K562 (cell line): Measurements from ENCODE around the gene PUS3. TPM values are rescaled to one million over a fixed set of nuclear protein-coding genes. Genes with fewer than 3 reads are reported as not detected.

Experiments used
- ATAC-seq: fragments of 200-7000 bp; cut with Tn5 transposase; 3 replicates; pipeline ENCODE4 v1.9.1; 2020; ENCODE audit warnings: moderate library complexity
- BruUV-seq: library from RNA; stranded (reverse); fragments of 400-500 nt; replicated peaks from 2 replicates; lab custom pipeline; 2021; lab: Mats Ljungman, UMichigan
- CTCF ChIA-PET: fragments of 300-600 bp; formaldehyde crosslinking; extraction: SDS; loops from one replicate; lab custom pipeline; 2021; ENCODE audit warnings: low intra/inter-chr PET ratio; lab: Yijun Ruan, JAX
- POLR2A ChIA-PET: fragments of 300-600, 350-650 bp; sonication (Branson Sonifier 250); formaldehyde crosslinking; extraction: SDS; loops from one replicate; lab custom pipeline; 2021; ENCODE audit warnings: antibody characterized with exemption, inconsistent platforms; lab: Yijun Ruan, JAX
- DNase-seq, 4 experiments: peaks; one replicate each; pipeline versions ENCODE4 v3.0.0 to v3.0.0-alpha.2; 2011 to 2018; ENCODE audit warnings: low spot score in 3 of 4, mixed read lengths in 3 of 4; ENCODE audit errors: extremely low read depth in 1 of 4
- FAIRE-seq: peaks from 2 replicates; lab custom pipeline; 2011; peaks lifted over from hg19 to GRCh38; lab: Jason Lieb, UNC
- H2AFZ ChIP-seq: 2 replicates; pipeline ENCODE4 v1.6.0; 2011; ENCODE audit warnings: low read depth, low read length, control low read depth, inconsistent platforms
- H3K27ac ChIP-seq: fragments of 200-600 bp; 3 replicates; pipeline ENCODE4 v1.8.0; 2011; ENCODE audit warnings: low read depth, mild to moderate bottlenecking, control low read depth, inconsistent platforms, low read length, moderate library complexity, mixed read lengths; ENCODE audit errors: extremely low read depth
- H3K27me3 ChIP-seq, 2 experiments: fragments of 300-600 bp in 1 of 2; 2 replicates in 1 of 2; 3 replicates in 1 of 2; pipeline versions ENCODE4 v1.6.0 to v1.8.0; 2011; ENCODE audit warnings: inconsistent platforms in 2 of 2, low read length in 2 of 2, mild to moderate bottlenecking in 1 of 2, mixed read lengths in 1 of 2, moderate library complexity in 1 of 2; ENCODE audit not compliant: control insufficient read depth in 2 of 2, insufficient read depth in 2 of 2
- H3K36me3 ChIP-seq: fragments of 300-600 bp; 3 replicates; pipeline ENCODE4 v1.8.0; 2011; ENCODE audit warnings: mild to moderate bottlenecking, low read length, inconsistent platforms; ENCODE audit not compliant: control insufficient read depth, insufficient read depth
- H3K4me1 ChIP-seq, 2 experiments: fragments of 200-600 bp in 1 of 2; replicated peaks in 1 of 2; 2 replicates in 1 of 2; 3 replicates in 1 of 2; pipeline versions ENCODE4 v1.5.1 to v1.8.0; 2011; ENCODE audit warnings: inconsistent platforms in 2 of 2, low read length in 2 of 2, mild to moderate bottlenecking in 1 of 2, mixed read lengths in 1 of 2, moderate library complexity in 1 of 2; ENCODE audit not compliant: control insufficient read depth in 2 of 2, insufficient read depth in 2 of 2
- H3K4me2 ChIP-seq: 2 replicates; pipeline ENCODE4 v1.6.1; 2011; ENCODE audit warnings: low read length, control low read depth, inconsistent platforms, mixed read lengths; ENCODE audit not compliant: insufficient read depth
- H3K4me3 ChIP-seq: fragments of 200-600 bp; sonication (generic), shearing (Covaris generic); 2 replicates; pipeline ENCODE4 v1.5.1; 2016; ENCODE audit warnings: control low read depth, inconsistent platforms
- H3K79me2 ChIP-seq: fragments of 200-600 bp; 3 replicates; pipeline ENCODE4 v1.8.0; 2011; ENCODE audit warnings: low read length, inconsistent platforms; ENCODE audit not compliant: control insufficient read depth, insufficient read depth
- H3K9ac ChIP-seq, 2 experiments: 2 replicates each; pipeline versions ENCODE4 v1.6.0 to v1.6.1; 2011; ENCODE audit warnings: low read depth in 2 of 2, low read length in 2 of 2, control low read depth in 1 of 2, inconsistent platforms in 1 of 2, mild to moderate bottlenecking in 1 of 2, mixed read lengths in 1 of 2; ENCODE audit not compliant: insufficient read depth in 1 of 2
- H3K9me1 ChIP-seq: one replicate; pipeline ENCODE4 v1.6.0; 2011; ENCODE audit warnings: inconsistent platforms, mild to moderate bottlenecking, low read length, moderate library complexity; ENCODE audit not compliant: control insufficient read depth, insufficient read depth
- H3K9me3 ChIP-seq: replicated peaks from 2 replicates; pipeline ENCODE4 v1.5.1; 2011; ENCODE audit warnings: low read depth, low read length, inconsistent platforms; ENCODE audit not compliant: control insufficient read depth, insufficient read depth
- H4K20me1 ChIP-seq: replicated peaks from 2 replicates; pipeline ENCODE4 v1.6.1; 2011; ENCODE audit warnings: low read length, inconsistent platforms, mixed read lengths; ENCODE audit not compliant: control insufficient read depth, insufficient read depth
- CAMTA2 ChIP-seq: fragments of 250-450 bp; sonication (Bioruptor Pico); conservative IDR thresholded peaks from 2 replicates; pipeline ENCODE4 v1.5.1; 2022
- CBX8 ChIP-seq: fragments of 200-600 bp; sonication (generic); IDR thresholded peaks from 2 replicates; pipeline ENCODE4 v1.6.1; 2012; ENCODE audit warnings: borderline replicate concordance, mixed run types, low read depth, mild to moderate bottlenecking, moderate library complexity, mixed read lengths, low read length, control low read depth, inconsistent platforms; ENCODE audit not compliant: poor library complexity, severe bottlenecking; ENCODE audit errors: extremely low read depth
- GABPA ChIP-seq: fragments of 200-800 bp; sonication (Bioruptor generic); conservative IDR thresholded peaks from 2 replicates; pipeline ENCODE4 v1.6.1; 2016; ENCODE audit warnings: low read depth, missing genetic modification characterization, missing compliant biosample characterization
- KAT8 ChIP-seq: fragments of 450-650 bp; IDR thresholded peaks from 2 replicates; pipeline ENCODE4 v1.6.1; 2016; ENCODE audit warnings: low read depth, mild to moderate bottlenecking
- KLF6 ChIP-seq: fragments of 250-450 bp; sonication (Bioruptor Pico); IDR thresholded peaks from 2 replicates; pipeline ENCODE4 v1.4.0; 2020; ENCODE audit warnings: mild to moderate bottlenecking, moderate library complexity, borderline replicate concordance
- RAD21 ChIP-seq, 2 experiments: fragments of 250-450 bp in 1 of 2; fragments of 450-650 bp in 1 of 2; sonication (Bioruptor Pico) in 1 of 2; formaldehyde crosslinking in 1 of 2; IDR thresholded peaks in 1 of 2; conservative IDR thresholded peaks in 1 of 2; 2 replicates each; pipeline versions ENCODE4 v1.4.0 to v1.8.0; 2020 to 2022; ENCODE audit warnings: mild to moderate bottlenecking in 2 of 2, moderate library complexity in 1 of 2
- SAFB ChIP-seq: fragments of 200-400 bp; formaldehyde crosslinking; IDR thresholded peaks from 2 replicates; pipeline ENCODE4 v1.6.1; 2017; ENCODE audit warnings: low read depth, low read length, borderline replicate concordance
- SAP30 ChIP-seq: fragments of 200-600 bp; sonication (generic); IDR thresholded peaks from 2 replicates; pipeline ENCODE4 v1.6.1; 2012; ENCODE audit warnings: borderline replicate concordance, low read depth, mild to moderate bottlenecking, moderate library complexity, low read length, control low read depth, inconsistent platforms; ENCODE audit not compliant: insufficient read depth, poor library complexity, severe bottlenecking
- ZNF212 ChIP-seq: fragments of 450-650 bp; formaldehyde crosslinking; IDR thresholded peaks from 2 replicates; pipeline ENCODE4 v1.4.0; 2020; ENCODE audit warnings: mild to moderate bottlenecking
- ZNF436 ChIP-seq: fragments of 250-450, 450-650 bp; sonication (Bioruptor Pico); formaldehyde crosslinking; IDR thresholded peaks from 2 replicates; pipeline ENCODE4 v1.7.0; 2020; ENCODE audit warnings: mild to moderate bottlenecking
- ZNF444 ChIP-seq: fragments of 250-450 bp; sonication (Bioruptor Pico); IDR thresholded peaks from 2 replicates; pipeline ENCODE4 v1.4.0; 2020; ENCODE audit warnings: mild to moderate bottlenecking, moderate library complexity
- ZNF75A ChIP-seq: fragments of 450-650 bp; formaldehyde crosslinking; IDR thresholded peaks from 2 replicates; pipeline ENCODE4 v1.4.0; 2020; ENCODE audit warnings: mild to moderate bottlenecking
- WGBS: fragments of 100-300 bp; shearing (Covaris generic); methylation state at CpG from one replicate; pipeline ENCODE4 v1.1.6; 2016; ENCODE audit warnings: low coverage, mixed read lengths; ENCODE audit not compliant: insufficient coverage; ENCODE audit errors: missing lambda C conversion rate; 5-methylcytosine and 5-hydroxymethylcytosine counted together
- in situ Hi-C: fragments of 300-500 bp; cut with MboI; formaldehyde crosslinking; loops from 4 replicates; pipeline ENCODE4 v1.15.0; 2018; ENCODE audit warnings: inconsistent platforms, mixed read lengths
- intact Hi-C: fragments of 100-400 bp; cut with micrococcal nuclease; formaldehyde crosslinking; loops from 2 replicates; pipeline ENCODE4 v1.14.2; 2022
- polyA plus RNA-seq, 8 experiments: library from polyadenylated mRNA; depleted of rRNA in 4 of 8; stranded (reverse) in 5 of 8; unstranded in 3 of 8; fragments of >200 nt; fragmentation: Nextera tagmentation in 2 of 8; fragmentation: Illumina TruSeq in 1 of 8; extraction: Ambion mirVana in 2 of 8; extraction: Trizol in 1 of 8; gene quantifications; 2 replicates each; pipeline versions ENCODE4 v1.2.1 to v1.2.3, GENCODE V29; 2011 to 2014; ENCODE audit warnings: inconsistent platforms in 1 of 8, missing spikeins in 1 of 8
- total RNA-seq, 7 experiments: library from RNA; depleted of rRNA in 6 of 7; stranded (reverse); fragments of >200 nt in 6 of 7; fragmentation: Illumina TruSeq in 2 of 7; extraction: Trizol in 2 of 7; gene quantifications; 2 replicates each; pipeline versions ENCODE4 v1.2.1 to v1.2.3, GENCODE V29; 2011 to 2021; ENCODE audit warnings: low replicate concordance in 1 of 7
- TF ChIP-seq, protein P1 (sequence below): sonication (generic); formaldehyde crosslinking; IDR thresholded peaks from 2 replicates; pipeline ENCODE4 v1.8.1; 2023; ENCODE audit warnings: mild to moderate bottlenecking, missing genetic modification reagents
- TF ChIP-seq, protein P2 (sequence below): fragments of 450-650 bp; IDR thresholded peaks from 2 replicates; pipeline ENCODE4 v1.6.1; 2016; ENCODE audit warnings: mild to moderate bottlenecking
- TF ChIP-seq, protein P3 (sequence below): fragments of 200-400 bp; formaldehyde crosslinking; IDR thresholded peaks from 2 replicates; pipeline ENCODE4 v1.6.1; 2017; ENCODE audit warnings: mild to moderate bottlenecking, low read depth, low read length, moderate library complexity

PUS3 gene
- total and polyA plus RNA-seq, 9 of the 15 experiments (the other 6 are each of a cell fraction or from before 2014, with no cell fraction given), result 16.5 to 49.2 (median 35.9) TPM

DNA sequence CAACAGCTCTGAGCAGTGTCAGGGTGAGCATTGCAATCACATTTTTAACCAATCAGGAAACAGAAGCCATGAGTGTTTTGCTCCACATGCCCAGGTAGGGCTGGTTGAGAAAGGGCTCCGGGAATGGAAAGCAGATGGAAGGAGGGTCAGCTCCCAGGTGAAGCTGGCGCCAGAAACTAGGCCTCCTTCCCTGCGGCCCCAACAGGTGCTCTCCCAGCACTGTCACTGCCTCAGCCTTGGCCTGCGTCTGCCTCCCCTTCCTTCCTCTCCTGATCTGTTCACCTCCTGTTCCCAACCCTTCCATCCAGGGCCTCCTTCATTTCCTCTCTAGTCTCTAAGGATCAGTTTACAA is 38.2 kb upstream of the PUS3 start:
- no peaks in the 10 kb centered on the region for H3K9me1 ChIP-seq
- in situ Hi-C loops, result no loop called here
- no peaks in the 10 kb centered on the region for H3K9me3 ChIP-seq
- FAIRE-seq, result no peak
- no peak overlapping the region for H2AFZ ChIP-seq
- no peaks in the 10 kb centered on the region for H3K36me3 ChIP-seq
- intact Hi-C loops, result loop anchor here (5.0 kb wide), 1 partner anchor 251 kb away; no protein-coding TSS in a partner anchor
- no peaks in the 10 kb centered on the region for H3K79me2 ChIP-seq
- ATAC-seq, result no peak
- no peak overlapping the region for H3K4me2 ChIP-seq
- H3K27ac ChIP-seq, result no peak overlapping the region
- ChIA-PET CTCF (interaction anchor here (1.2 kb wide), 1 partner anchor 253 kb away, joined by 3 read pairs; no protein-coding TSS in a partner anchor), POLR2A (no interaction called here)
- peaks cover 14 to 45% of the 10 kb centered on the region in 2 experiments for H3K27me3 ChIP-seq
- no peak for DNase-seq
- BruUV-seq, result no TSS peak
- WGBS, result 42% methylated on average over 4 of the region's 4 CpGs
- peaks cover 5% of the 10 kb centered on the region for H4K20me1 ChIP-seq
- no peak overlapping the region for H3K4me3 ChIP-seq
- H3K9ac ChIP-seq, result no peak overlapping the region
- H3K4me1 ChIP-seq, result peaks cover 2 to 10% of the 10 kb centered on the region in 2 experiments; a peak in 3 of 5 replicates
- TF ChIP-seq SAFB (no peak), ZNF444 (no peak), KLF6 (no peak), ZNF75A (no peak), SAP30 (no peak), ZNF212 (CRISPR knock-in tag) (no peak), ZNF436 (CRISPR knock-in tag) (no peak), CAMTA2 (CRISPR knock-in tag) (no peak), RAD21 (CRISPR knock-in tag; conservative IDR thresholded peaks at IDR 0.05 in 1 of 2, IDR thresholded peaks at IDR 0.05 in 1 of 2) (no peak), CBX8 (no peak), GABPA (no peak), KAT8 (no peak)
- TF ChIP-seq, protein P1, sequence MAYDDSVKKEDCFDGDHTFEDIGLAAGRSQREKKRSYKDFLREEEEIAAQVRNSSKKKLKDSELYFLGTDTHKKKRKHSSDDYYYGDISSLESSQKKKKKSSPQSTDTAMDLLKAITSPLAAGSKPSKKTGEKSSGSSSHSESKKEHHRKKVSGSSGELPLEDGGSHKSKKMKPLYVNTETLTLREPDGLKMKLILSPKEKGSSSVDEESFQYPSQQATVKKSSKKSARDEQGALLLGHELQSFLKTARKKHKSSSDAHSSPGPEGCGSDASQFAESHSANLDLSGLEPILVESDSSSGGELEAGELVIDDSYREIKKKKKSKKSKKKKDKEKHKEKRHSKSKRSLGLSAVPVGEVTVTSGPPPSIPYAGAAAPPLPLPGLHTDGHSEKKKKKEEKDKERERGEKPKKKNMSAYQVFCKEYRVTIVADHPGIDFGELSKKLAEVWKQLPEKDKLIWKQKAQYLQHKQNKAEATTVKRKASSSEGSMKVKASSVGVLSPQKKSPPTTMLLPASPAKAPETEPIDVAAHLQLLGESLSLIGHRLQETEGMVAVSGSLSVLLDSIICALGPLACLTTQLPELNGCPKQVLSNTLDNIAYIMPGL, result no peak
- TF ChIP-seq, protein P2, sequence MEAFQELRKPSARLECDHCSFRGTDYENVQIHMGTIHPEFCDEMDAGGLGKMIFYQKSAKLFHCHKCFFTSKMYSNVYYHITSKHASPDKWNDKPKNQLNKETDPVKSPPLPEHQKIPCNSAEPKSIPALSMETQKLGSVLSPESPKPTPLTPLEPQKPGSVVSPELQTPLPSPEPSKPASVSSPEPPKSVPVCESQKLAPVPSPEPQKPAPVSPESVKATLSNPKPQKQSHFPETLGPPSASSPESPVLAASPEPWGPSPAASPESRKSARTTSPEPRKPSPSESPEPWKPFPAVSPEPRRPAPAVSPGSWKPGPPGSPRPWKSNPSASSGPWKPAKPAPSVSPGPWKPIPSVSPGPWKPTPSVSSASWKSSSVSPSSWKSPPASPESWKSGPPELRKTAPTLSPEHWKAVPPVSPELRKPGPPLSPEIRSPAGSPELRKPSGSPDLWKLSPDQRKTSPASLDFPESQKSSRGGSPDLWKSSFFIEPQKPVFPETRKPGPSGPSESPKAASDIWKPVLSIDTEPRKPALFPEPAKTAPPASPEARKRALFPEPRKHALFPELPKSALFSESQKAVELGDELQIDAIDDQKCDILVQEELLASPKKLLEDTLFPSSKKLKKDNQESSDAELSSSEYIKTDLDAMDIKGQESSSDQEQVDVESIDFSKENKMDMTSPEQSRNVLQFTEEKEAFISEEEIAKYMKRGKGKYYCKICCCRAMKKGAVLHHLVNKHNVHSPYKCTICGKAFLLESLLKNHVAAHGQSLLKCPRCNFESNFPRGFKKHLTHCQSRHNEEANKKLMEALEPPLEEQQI, result no peak
- TF ChIP-seq, protein P3, sequence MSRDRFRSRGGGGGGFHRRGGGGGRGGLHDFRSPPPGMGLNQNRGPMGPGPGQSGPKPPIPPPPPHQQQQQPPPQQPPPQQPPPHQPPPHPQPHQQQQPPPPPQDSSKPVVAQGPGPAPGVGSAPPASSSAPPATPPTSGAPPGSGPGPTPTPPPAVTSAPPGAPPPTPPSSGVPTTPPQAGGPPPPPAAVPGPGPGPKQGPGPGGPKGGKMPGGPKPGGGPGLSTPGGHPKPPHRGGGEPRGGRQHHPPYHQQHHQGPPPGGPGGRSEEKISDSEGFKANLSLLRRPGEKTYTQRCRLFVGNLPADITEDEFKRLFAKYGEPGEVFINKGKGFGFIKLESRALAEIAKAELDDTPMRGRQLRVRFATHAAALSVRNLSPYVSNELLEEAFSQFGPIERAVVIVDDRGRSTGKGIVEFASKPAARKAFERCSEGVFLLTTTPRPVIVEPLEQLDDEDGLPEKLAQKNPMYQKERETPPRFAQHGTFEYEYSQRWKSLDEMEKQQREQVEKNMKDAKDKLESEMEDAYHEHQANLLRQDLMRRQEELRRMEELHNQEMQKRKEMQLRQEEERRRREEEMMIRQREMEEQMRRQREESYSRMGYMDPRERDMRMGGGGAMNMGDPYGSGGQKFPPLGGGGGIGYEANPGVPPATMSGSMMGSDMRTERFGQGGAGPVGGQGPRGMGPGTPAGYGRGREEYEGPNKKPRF, result no peak
